DOHH2 (cell line): ENCODE measurements around the gene RABGAP1L.
A peak's percentile ranks its signal among the peaks of the same experiment; 100 is the strongest.

Source experiments
- EZH2phosphoT487 ChIP-seq: fragments of 200-600 bp; sonication (generic); IDR thresholded peaks from 2 replicates; pipeline ENCODE4 v1.6.1; 2017; ENCODE audit warnings: borderline replicate concordance, mild to moderate bottlenecking, antibody characterized with exemption, low read length, moderate library complexity, mixed read lengths
- TF ChIP-seq, protein P1 (sequence below): fragments of 200-600 bp; sonication (generic); IDR thresholded peaks from one replicate; pipeline ENCODE4 v1.5.1; 2014; ENCODE audit warnings: antibody characterized with exemption, mild to moderate bottlenecking, low read depth, low read length; ENCODE audit not compliant: poor library complexity, severe bottlenecking

DNA sequence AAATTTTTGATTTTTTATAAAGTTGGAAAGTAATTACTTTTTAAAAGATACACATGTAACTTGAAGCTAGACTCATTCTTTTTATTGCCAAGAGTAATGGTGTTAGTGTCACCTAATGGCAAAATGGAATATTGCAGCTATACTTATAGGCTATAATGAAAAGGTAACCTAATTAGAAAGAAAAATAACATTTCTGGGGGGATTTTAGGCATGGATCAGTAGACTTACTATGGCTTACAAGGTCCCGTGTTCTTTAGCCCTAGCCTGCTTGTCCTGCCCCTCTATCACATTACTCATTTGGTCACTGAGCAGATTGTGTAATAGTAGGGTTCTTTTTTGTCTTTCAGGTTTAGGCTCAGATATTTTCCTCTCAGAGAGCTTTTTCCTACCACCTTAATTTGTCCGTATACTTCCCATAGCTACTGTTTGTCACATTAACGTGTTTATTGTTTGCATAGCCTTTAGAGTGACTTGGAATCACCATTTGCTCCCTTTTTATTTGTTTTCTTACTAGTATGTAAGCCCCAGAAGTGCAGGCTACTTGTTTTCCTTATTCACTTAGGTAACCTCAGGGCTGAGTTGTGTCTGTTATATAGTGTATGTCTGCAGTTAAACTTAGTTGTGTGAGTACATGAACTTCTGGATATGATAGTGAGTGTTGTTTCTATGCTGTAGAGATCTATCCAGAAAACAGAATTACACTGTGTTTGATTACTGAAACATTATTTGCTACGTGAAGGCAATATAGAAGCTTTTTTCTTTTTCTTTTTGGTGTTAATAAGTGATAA, 58.7 kb downstream of the RABGAP1L start:
- TF ChIP-seq, protein P1, sequence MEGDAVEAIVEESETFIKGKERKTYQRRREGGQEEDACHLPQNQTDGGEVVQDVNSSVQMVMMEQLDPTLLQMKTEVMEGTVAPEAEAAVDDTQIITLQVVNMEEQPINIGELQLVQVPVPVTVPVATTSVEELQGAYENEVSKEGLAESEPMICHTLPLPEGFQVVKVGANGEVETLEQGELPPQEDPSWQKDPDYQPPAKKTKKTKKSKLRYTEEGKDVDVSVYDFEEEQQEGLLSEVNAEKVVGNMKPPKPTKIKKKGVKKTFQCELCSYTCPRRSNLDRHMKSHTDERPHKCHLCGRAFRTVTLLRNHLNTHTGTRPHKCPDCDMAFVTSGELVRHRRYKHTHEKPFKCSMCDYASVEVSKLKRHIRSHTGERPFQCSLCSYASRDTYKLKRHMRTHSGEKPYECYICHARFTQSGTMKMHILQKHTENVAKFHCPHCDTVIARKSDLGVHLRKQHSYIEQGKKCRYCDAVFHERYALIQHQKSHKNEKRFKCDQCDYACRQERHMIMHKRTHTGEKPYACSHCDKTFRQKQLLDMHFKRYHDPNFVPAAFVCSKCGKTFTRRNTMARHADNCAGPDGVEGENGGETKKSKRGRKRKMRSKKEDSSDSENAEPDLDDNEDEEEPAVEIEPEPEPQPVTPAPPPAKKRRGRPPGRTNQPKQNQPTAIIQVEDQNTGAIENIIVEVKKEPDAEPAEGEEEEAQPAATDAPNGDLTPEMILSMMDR: peak; percentile 79
- TF ChIP-seq EZH2phosphoT487: no peak
